PC-9 (cell line): ENCODE results near the gene ZNF423. TPM values are rescaled to one million over a fixed set of nuclear protein-coding genes. Genes with fewer than 3 reads are reported as not detected.
"Not testable (repeated sequence)": the region's sequence is repeated elsewhere in the genome, so short reads cannot be mapped to it uniquely, and the experiment has no call there.

Experiments used
- BruUV-seq: library from RNA; stranded (reverse); fragments of 400-500 nt; replicated peaks from 2 replicates; lab custom pipeline; 2021; lab: Mats Ljungman, UMichigan
- CTCF ChIA-PET: fragments of 300-600 bp; sonication (Branson Sonifier 250); formaldehyde crosslinking; loops from one replicate; lab custom pipeline; 2022; ENCODE audit warnings: antibody characterized with exemption; lab: Charles Lee
- POLR2A ChIA-PET: fragments of 300-600 bp; sonication (Branson Sonifier 250); formaldehyde crosslinking; loops from one replicate; lab custom pipeline; 2022; ENCODE audit warnings: antibody characterized with exemption; ENCODE audit not compliant: unreplicated experiment; lab: Charles Lee
- DNase-seq, 2 experiments: peaks; one replicate each; pipeline versions ENCODE4 v3.0.0 to v3.0.0-alpha.2; 2015 to 2022; ENCODE audit warnings: mixed read lengths in 1 of 2
- H2AFZ ChIP-seq: fragments of 200-600 bp; sonication (generic); 2 replicates; pipeline ENCODE4 v1.8.1; 2017; ENCODE audit warnings: antibody characterized with exemption
- H3F3A ChIP-seq: fragments of 200-600 bp; sonication (generic); 2 replicates; pipeline ENCODE4 v1.8.1; 2017; ENCODE audit warnings: antibody characterized with exemption, mild to moderate bottlenecking, low read depth; ENCODE audit not compliant: insufficient read depth
- H3K27ac ChIP-seq: fragments of 200-600 bp; sonication (generic); 2 replicates; pipeline ENCODE4 v1.6.1; 2016; ENCODE audit warnings: mixed run types
- H3K27me3 ChIP-seq: fragments of 200-600 bp; sonication (generic); 2 replicates; pipeline ENCODE4 v1.6.1; 2016; ENCODE audit warnings: low read depth, mixed run types; ENCODE audit not compliant: insufficient read depth
- H3K36me3 ChIP-seq: fragments of 200-600 bp; sonication (generic); 2 replicates; pipeline ENCODE4 v1.6.1; 2016; ENCODE audit warnings: low read depth, mixed run types
- H3K4me1 ChIP-seq: fragments of 200-600 bp; sonication (generic); replicated peaks from 2 replicates; pipeline ENCODE4 v1.6.1; 2016; ENCODE audit warnings: mixed run types; ENCODE audit not compliant: insufficient read depth
- H3K4me2 ChIP-seq: fragments of 200-600 bp; sonication (generic); 2 replicates; pipeline ENCODE4 v1.6.1; 2017; ENCODE audit warnings: mixed run types
- H3K4me3 ChIP-seq: fragments of 200-600 bp; sonication (generic); 2 replicates; pipeline ENCODE4 v1.6.1; 2016; ENCODE audit warnings: mixed run types
- H3K79me2 ChIP-seq: fragments of 200-600 bp; sonication (generic); 2 replicates; pipeline ENCODE4 v1.6.1; 2017; ENCODE audit warnings: low read depth, mixed run types
- H3K9me2 ChIP-seq: fragments of 200-600 bp; sonication (generic); 2 replicates; pipeline ENCODE4 v1.8.1; 2017; ENCODE audit warnings: mild to moderate bottlenecking; ENCODE audit not compliant: insufficient read depth
- H3K9me3 ChIP-seq: fragments of 200-600 bp; sonication (generic); 2 replicates; pipeline ENCODE4 v1.8.1; 2016; ENCODE audit warnings: low read depth; ENCODE audit not compliant: insufficient read depth
- H4K20me1 ChIP-seq: fragments of 200-600 bp; sonication (generic); 2 replicates; pipeline ENCODE4 v1.8.1; 2017; ENCODE audit not compliant: insufficient read depth
- EZH2 ChIP-seq: fragments of 200-600 bp; sonication (generic); IDR thresholded peaks from 2 replicates; pipeline ENCODE4 v1.8.0; 2017; ENCODE audit warnings: antibody characterized with exemption, low read depth
- intact Hi-C: fragments of 100-400 bp; cut with micrococcal nuclease; formaldehyde crosslinking; loops from one replicate; pipeline ENCODE4 v1.10.0; 2022; ENCODE audit not compliant: unreplicated experiment
- total RNA-seq: library from RNA; stranded (reverse); gene quantifications from 2 replicates; pipeline ENCODE4 v1.2.3, GENCODE V29; 2021
- TF ChIP-seq, protein P1 (sequence below): fragments of 200-600 bp; sonication (generic); conservative IDR thresholded peaks from 2 replicates; pipeline ENCODE4 v1.6.1; 2017; ENCODE audit warnings: mixed run types, antibody characterized with exemption, mild to moderate bottlenecking, moderate library complexity

The ZNF423 gene
- total RNA-seq, 1 experiment from 2014 or later = not detected

DNA sequence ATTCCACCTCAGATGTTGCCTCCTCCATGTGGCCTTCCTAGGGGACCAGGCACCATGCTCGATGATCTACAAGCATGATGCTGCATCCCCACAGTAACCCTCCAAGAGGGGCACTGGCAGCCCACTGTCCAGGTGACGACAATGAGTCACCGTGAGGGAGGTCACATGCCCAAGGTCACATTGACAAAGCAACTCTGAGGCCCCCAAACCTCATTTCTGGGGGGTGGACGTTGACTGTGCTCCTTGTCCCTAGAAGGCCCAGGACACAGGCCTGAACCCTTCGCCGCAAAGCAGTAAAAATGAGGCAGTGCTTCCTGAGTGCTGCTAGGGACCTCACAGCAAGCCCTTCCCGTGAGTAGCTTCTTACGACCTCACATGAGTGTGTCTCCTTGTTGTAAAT, 345.8 kb downstream of the ZNF423 start:
- H3K9me3 ChIP-seq = no peaks in the 10 kb centered on the region
- intact Hi-C loops = no loop called here
- H3K4me2 ChIP-seq = no peak overlapping the region
- no peak overlapping the region for H3K27ac ChIP-seq
- no peaks in the 10 kb centered on the region for H3F3A ChIP-seq
- H3K4me1 ChIP-seq = no peaks in the 10 kb centered on the region
- H3K36me3 ChIP-seq = no peaks in the 10 kb centered on the region
- ChIA-PET POLR2A (no interaction called here), CTCF (no interaction called here)
- no peak for DNase-seq
- no peaks in the 10 kb centered on the region for H4K20me1 ChIP-seq
- no peak overlapping the region for H3K4me3 ChIP-seq
- H3K79me2 ChIP-seq = no peaks in the 10 kb centered on the region
- TF ChIP-seq, protein P1, sequence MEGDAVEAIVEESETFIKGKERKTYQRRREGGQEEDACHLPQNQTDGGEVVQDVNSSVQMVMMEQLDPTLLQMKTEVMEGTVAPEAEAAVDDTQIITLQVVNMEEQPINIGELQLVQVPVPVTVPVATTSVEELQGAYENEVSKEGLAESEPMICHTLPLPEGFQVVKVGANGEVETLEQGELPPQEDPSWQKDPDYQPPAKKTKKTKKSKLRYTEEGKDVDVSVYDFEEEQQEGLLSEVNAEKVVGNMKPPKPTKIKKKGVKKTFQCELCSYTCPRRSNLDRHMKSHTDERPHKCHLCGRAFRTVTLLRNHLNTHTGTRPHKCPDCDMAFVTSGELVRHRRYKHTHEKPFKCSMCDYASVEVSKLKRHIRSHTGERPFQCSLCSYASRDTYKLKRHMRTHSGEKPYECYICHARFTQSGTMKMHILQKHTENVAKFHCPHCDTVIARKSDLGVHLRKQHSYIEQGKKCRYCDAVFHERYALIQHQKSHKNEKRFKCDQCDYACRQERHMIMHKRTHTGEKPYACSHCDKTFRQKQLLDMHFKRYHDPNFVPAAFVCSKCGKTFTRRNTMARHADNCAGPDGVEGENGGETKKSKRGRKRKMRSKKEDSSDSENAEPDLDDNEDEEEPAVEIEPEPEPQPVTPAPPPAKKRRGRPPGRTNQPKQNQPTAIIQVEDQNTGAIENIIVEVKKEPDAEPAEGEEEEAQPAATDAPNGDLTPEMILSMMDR = no peak
- no peak for TF ChIP-seq EZH2
- no TSS peak for BruUV-seq
- H2AFZ ChIP-seq = no peak overlapping the region
- peaks cover 56% of the 10 kb centered on the region for H3K27me3 ChIP-seq
- no peaks in the 10 kb centered on the region for H3K9me2 ChIP-seq

DNA sequence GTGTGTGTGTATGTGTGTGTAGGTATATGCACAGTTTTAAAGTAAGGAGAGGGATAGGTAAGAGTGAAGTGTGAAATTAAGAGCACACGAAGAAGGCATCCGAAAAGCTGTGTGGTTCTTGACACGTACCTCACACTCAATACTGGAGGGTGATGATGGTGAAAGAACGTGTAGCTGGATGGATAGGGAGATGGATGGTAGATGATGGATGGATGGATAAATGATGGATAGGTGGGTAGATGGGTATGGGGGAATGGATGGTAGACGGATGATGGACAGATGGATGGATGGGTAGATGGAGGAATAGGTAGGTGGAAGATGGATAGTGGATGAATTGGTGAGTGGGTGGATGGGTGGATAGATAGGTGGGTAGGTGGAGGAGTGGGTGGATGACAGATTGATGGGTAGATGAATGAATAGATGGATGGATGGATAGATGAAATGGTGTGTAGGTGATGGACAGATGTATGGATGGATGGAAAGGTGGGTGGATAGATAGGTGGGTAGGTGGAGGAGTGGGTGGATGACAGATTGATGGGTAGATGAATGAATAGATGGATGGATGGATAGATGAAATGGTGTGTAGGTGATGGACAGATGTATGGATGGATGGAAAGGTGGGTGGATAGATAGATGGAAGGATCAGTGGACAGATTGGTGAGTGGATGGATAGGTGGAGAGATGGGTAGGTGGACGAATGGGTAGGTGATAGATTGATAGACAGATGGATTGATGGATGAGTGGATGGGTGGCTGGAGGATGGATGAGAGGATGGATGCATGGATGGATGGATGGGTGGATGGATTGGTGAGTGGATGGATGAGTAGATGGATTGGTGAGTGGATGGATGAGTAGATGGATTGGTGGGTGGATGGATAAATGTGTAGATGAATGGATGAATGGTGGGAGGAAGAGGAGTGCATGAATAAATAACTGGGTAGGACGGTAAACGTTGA, 349.6 kb downstream of the ZNF423 start:
- H3K4me2 ChIP-seq, H3K27ac ChIP-seq, H3K4me1 ChIP-seq, H3K36me3 ChIP-seq, H2AFZ ChIP-seq, POLR2A ChIA-PET, intact Hi-C loops, BruUV-seq, H3F3A ChIP-seq, DNase-seq, H4K20me1 ChIP-seq, H3K9me3 ChIP-seq, H3K79me2 ChIP-seq, H3K4me3 ChIP-seq, CTCF ChIA-PET, H3K9me2 ChIP-seq: not testable (repeated sequence)
- H3K27me3 ChIP-seq = peaks cover 48% of the 10 kb centered on the region

DNA sequence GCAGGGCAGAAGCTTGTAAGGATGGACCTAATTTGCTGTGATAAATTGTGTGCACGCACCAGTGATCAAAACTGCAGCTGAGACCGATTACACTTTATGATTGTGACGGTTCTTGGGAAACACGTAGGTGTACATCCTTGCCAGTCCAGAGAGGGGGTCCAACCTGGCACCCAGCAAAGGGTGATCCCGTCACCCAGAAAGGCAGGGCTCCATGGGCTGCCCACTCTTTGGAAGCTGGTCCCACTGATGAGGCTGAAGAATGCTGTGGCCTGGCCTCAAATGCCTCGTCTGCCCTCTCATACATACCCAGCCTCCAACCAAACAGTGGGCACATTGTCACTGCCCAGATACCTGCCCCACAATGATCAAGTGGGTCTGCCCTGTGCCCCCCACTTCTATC, 350.4 kb downstream of the ZNF423 start:
- H3K27ac ChIP-seq = no peak overlapping the region
- ChIA-PET CTCF (no interaction called here), POLR2A (no interaction called here)
- H2AFZ ChIP-seq = no peak overlapping the region
- H3K27me3 ChIP-seq = peaks cover 43% of the 10 kb centered on the region
- TF ChIP-seq, protein P1 = no peak
- no peak for TF ChIP-seq EZH2
- H4K20me1 ChIP-seq = no peaks in the 10 kb centered on the region
- no peaks in the 10 kb centered on the region for H3K36me3 ChIP-seq
- H3K4me1 ChIP-seq = no peaks in the 10 kb centered on the region
- no peak overlapping the region for H3K4me2 ChIP-seq
- no TSS peak for BruUV-seq
- DNase-seq = no peak
- H3K79me2 ChIP-seq = no peaks in the 10 kb centered on the region
- no peaks in the 10 kb centered on the region for H3K9me3 ChIP-seq
- intact Hi-C loops = no loop called here
- H3F3A ChIP-seq = no peaks in the 10 kb centered on the region
- no peak overlapping the region for H3K4me3 ChIP-seq
- H3K9me2 ChIP-seq = no peaks in the 10 kb centered on the region
